Measurements from ENCODE around the gene ADK. TPM values are rescaled to one million over a fixed set of nuclear protein-coding genes. Genes with fewer than 3 reads are reported as not detected.
"Not testable (repeated sequence)": the region's sequence is repeated elsewhere in the genome, so short reads cannot be mapped to it uniquely, and the experiment has no call there.

ADK gene
- total RNA-seq, 2 donors from 2014 or later = 34.7 to 36.8 TPM

DNA sequence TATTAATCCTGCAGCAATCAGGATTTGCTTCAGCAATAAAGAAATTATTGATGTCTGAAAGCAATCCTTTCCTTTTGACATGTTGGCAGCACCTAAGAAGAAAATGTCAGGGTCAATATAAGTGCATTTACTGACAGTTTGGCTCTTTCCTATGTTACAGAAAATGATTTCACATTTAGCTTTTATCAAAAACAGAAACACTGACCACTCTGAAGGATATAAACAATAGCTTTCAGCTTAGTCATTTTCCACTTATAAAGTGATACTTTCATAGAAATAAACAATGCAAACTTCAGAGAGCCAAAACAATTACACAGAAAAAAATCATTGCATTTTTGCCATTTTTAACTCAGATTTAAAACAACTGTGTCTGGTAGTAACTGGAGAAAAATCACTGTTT lies 349.8 kb downstream of the ADK start:
- no peak for ATAC-seq
- no peaks in the 10 kb centered on the region for H3K27me3 Mint-ChIP-seq
- H3K36me3 Mint-ChIP-seq (ENCODE audit: low read depth) = peaks cover 3% of the 10 kb centered on the region
- H3K4me1 Mint-ChIP-seq = peaks cover 6% of the 10 kb centered on the region
- DNase-seq = no peak
- H3K4me3 Mint-ChIP-seq = no peak overlapping the region
- H3K27ac Mint-ChIP-seq = no peak overlapping the region
- peaks cover 3% of the 10 kb centered on the region for H3K9me3 ChIP-seq (ENCODE audit: control insufficient read depth, low read length, poor library complexity, severe bottlenecking)

DNA sequence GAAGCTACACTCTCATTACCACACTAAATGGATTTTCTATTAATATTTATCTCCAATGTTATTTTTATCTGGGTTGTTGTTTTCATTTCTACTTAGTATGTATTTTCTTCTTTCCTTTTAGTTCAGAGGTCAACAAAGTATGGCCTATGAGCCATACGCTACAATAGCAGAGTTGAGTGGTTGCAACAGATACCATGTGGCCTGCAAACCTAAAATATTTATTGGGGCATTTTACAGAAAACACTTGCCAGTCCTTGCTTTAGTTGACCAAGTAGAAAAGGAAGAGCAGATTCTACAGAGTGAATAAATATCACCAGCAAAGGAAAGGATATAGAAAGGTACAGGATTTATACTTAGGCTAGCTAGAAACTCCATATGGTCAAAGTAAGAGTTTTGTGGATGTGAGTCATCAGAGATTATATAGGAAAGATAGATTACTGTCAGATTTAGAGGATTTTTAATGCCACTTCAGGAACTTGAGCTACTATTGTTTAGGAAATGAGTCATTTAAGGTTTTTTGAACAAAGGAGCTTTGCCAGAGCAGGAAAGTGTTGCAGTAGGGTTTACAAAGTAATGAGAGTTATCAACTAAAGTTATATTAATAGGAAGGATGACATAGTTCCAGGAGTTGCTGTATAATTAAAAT lies 352.1 kb downstream of the ADK start:
- no peak for DNase-seq
- Mint-ChIP-seq H3K4me3 (no peak overlapping the region), H3K27me3 (no peaks in the 10 kb centered on the region), H3K27ac (no peak overlapping the region), H3K36me3 (ENCODE audit: low read depth) (peaks cover 3% of the 10 kb centered on the region), H3K4me1 (peaks cover 6% of the 10 kb centered on the region)
- no peak for ATAC-seq
- H3K9me3 ChIP-seq (ENCODE audit: control insufficient read depth, low read length, poor library complexity, severe bottlenecking) = peaks cover 3% of the 10 kb centered on the region

DNA sequence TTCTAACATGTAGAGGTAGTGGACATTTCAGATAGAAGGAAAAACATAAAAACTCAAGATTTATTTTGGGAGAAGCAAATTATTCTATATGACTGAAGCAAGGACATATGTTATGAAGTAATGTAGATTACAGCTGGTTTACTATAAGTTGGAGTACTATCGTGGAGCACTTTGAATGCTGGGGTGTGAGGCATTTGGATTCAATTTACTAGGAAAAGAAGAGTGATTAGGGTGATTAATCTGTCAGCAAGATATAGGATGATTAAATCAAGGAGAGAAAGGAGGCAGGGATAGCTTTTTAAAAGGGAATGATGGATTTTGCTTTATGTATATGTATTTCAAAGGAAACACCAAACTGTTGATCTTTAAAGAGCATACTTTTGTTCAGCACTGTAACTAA lies 356.9 kb downstream of the ADK start:
- DNase-seq = no peak
- Mint-ChIP-seq H3K4me3 (no peak overlapping the region), H3K36me3 (ENCODE audit: low read depth) (peaks cover 5% of the 10 kb centered on the region), H3K4me1 (peaks cover 4% of the 10 kb centered on the region), H3K27me3 (no peaks in the 10 kb centered on the region), H3K27ac (no peak overlapping the region)
- ATAC-seq = no peak
- no peaks in the 10 kb centered on the region for H3K9me3 ChIP-seq (ENCODE audit: control insufficient read depth, low read length, poor library complexity, severe bottlenecking)

DNA sequence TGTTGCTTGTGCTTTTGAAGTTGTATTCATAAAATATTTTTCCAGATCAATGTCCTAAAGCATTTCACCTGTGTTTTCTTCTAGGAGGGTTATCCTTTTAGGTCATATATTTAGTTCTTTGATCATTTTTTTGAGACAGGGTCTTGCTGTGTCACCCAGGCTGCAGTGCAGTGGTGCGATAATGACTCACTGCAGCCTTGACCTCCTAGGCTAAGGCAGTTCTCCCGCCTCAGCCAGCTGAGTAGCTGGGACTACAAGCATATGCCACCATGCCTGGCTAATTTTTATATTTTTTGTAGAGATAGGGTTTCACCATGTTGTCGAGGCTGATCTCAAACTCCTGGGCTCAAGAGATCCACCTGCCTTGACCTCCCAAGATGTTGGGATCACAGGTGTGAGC lies 359.6 kb downstream of the ADK start:
- DNase-seq (no peak), ATAC-seq (no peak)
- no peaks in the 10 kb centered on the region for H3K4me1 Mint-ChIP-seq
- no peak overlapping the region for H3K27ac Mint-ChIP-seq
- peaks cover 9% of the 10 kb centered on the region for H3K9me3 ChIP-seq (ENCODE audit: control insufficient read depth, low read length, poor library complexity, severe bottlenecking)
- H3K27me3 Mint-ChIP-seq = no peaks in the 10 kb centered on the region
- H3K36me3 Mint-ChIP-seq (ENCODE audit: low read depth) = peaks cover 4% of the 10 kb centered on the region
- no peak overlapping the region for H3K4me3 Mint-ChIP-seq

DNA sequence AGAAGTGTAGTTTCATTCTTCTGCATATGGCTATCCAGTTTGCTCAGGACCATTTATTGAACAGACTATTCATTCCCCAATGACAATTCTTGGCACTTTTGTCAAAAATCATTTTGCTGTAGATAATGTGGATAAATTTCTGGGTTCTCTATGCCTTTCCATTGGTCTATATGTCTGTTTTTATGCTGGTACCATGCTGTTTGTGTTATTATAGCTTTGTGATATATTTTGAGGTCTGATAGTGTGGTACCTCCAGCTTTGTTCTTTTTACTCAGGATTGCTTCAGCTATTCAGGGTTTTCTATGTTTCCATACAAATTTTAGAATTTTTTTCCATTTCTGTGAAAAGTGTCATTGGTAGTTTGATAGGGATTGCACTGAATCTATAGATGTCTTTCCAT lies 360.0 kb downstream of the ADK start:
- H3K9me3 ChIP-seq (ENCODE audit: control insufficient read depth, low read length, poor library complexity, severe bottlenecking) = peaks cover 9% of the 10 kb centered on the region
- ATAC-seq = no peak
- H3K36me3 Mint-ChIP-seq (ENCODE audit: low read depth) = peaks cover 4% of the 10 kb centered on the region

DNA sequence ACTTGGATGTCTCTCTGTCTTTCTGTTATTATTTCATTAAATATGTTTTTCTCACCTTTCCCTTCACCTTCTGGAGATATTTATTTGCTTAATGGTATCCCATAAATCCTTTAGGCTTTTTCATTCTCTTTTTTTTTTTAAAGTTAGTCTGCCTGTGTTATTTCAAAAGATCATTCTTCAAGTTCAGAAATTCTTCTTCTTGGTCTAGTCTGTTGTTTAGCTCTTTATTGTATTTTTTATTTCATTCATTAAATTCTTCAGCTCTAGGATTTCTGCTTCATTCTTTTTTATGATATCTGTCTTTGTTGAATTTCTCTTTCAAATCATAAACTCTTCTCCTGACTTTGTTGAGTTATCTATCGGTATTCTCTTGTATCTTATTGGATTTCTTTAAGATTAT lies 363.3 kb downstream of the ADK start:
- Mint-ChIP-seq H3K36me3 (ENCODE audit: low read depth) (peaks cover 2% of the 10 kb centered on the region), H3K4me3 (no peak overlapping the region), H3K27me3 (no peaks in the 10 kb centered on the region), H3K27ac (no peak overlapping the region), H3K4me1 (no peaks in the 10 kb centered on the region)
- ATAC-seq = no peak
- DNase-seq = no peak
- peaks cover 9% of the 10 kb centered on the region for H3K9me3 ChIP-seq (ENCODE audit: control insufficient read depth, low read length, poor library complexity, severe bottlenecking)

More for the DNA sequence above, 360.0 kb downstream of the ADK start:
- no peak overlapping the region for H3K4me3 Mint-ChIP-seq
- no peak for DNase-seq
- no peaks in the 10 kb centered on the region for H3K4me1 Mint-ChIP-seq
- no peak overlapping the region for H3K27ac Mint-ChIP-seq
- H3K27me3 Mint-ChIP-seq = no peaks in the 10 kb centered on the region

DNA sequence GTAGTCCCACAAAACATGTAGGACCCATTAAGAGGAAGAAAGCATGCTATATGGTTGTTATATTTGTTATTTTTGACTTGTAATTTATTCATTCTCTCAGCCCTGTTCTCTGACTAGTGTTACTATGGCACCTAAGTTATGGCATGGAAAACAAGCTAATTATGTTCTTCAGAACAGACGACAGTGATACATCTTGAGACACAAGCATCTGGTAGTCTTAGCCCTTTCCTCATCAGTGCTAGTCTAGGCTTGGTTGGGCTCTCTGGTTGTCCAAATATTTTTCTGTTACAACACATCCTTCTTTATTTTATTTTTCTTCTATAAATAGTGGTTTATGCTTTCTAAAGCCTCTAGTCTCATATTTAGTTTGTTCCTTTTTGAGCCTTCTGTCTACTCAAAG lies 367.0 kb downstream of the ADK start:
- Mint-ChIP-seq H3K4me3 (no peak overlapping the region), H3K27me3 (no peaks in the 10 kb centered on the region), H3K36me3 (ENCODE audit: low read depth) (peaks cover 2% of the 10 kb centered on the region), H3K27ac (no peak overlapping the region), H3K4me1 (no peaks in the 10 kb centered on the region)
- DNase-seq (no peak), ATAC-seq (no peak)
- peaks cover 9% of the 10 kb centered on the region for H3K9me3 ChIP-seq (ENCODE audit: control insufficient read depth, low read length, poor library complexity, severe bottlenecking)

DNA sequence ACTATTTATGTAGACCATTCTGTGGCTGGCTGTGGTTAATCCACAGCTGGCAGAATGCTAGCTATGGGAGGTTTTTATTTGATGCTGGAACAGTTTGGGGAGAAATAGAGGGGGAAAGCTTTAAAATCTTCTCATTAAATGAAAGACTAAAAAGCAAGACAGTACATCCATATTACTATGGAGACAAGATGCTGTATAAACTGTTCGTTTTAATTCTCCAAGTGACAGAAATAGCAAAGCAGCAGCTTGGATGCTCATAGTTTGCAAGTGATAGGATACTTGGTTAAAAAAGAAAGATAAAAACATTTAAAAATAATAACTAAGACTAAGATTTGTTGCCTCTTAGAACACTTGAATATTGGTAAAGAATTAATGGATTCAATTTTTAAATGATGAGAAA lies 370.5 kb downstream of the ADK start:
- no peak for ATAC-seq
- H3K36me3 Mint-ChIP-seq (ENCODE audit: low read depth) = peaks cover 2% of the 10 kb centered on the region

DNA sequence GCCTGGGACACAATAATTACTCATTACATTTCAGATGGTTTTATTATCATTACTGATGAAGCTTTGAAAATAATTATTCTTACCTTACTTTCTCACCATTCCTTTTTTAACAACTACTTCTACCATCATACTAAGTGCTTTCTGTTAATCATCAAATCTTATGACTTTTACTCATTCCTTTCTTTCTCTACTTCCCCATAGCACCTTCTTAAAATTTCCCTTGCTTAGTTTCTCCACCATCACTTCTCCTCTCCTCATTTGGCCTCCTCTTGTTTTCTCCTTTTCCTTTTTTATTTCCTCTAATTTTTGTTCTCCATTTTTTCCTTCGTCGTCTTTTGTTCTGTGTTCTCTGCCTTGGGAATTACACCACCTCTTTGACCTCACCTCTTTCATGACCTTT lies 372.2 kb downstream of the ADK start:
- ATAC-seq (no peak), DNase-seq (no peak)
- no peaks in the 10 kb centered on the region for H3K4me1 Mint-ChIP-seq
- peaks cover 2% of the 10 kb centered on the region for H3K36me3 Mint-ChIP-seq (ENCODE audit: low read depth)
- no peaks in the 10 kb centered on the region for H3K27me3 Mint-ChIP-seq
- no peak overlapping the region for H3K4me3 Mint-ChIP-seq
- no peak overlapping the region for H3K27ac Mint-ChIP-seq
- no peaks in the 10 kb centered on the region for H3K9me3 ChIP-seq (ENCODE audit: control insufficient read depth, low read length, poor library complexity, severe bottlenecking)

More for the DNA sequence above, 370.5 kb downstream of the ADK start:
- Mint-ChIP-seq H3K4me1 (no peaks in the 10 kb centered on the region), H3K27ac (no peak overlapping the region), H3K27me3 (no peaks in the 10 kb centered on the region), H3K4me3 (no peak overlapping the region)
- no peak for DNase-seq
- H3K9me3 ChIP-seq (ENCODE audit: control insufficient read depth, low read length, poor library complexity, severe bottlenecking) = no peaks in the 10 kb centered on the region

DNA sequence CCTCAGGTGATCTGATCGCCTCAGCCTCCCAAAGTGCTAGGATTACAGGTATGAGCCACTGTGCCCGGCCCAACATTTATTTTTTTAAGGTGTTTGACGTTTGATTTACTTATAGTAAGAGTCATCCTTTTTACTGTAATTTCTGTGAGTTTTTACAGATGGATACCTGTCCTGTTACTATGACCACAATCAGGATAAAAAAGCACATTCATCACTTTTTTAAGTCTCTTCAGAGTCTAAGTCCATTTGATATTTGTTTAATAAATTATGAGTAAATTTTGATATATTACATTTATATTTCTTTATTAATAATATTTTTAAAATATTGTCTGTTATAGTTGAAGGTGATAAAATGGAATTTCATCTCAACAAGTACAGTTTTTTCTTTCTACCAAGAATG lies 374.9 kb downstream of the ADK start:
- ATAC-seq (no peak), DNase-seq (no peak)
- no peaks in the 10 kb centered on the region for H3K9me3 ChIP-seq (ENCODE audit: control insufficient read depth, low read length, poor library complexity, severe bottlenecking)
- H3K27me3 Mint-ChIP-seq = no peaks in the 10 kb centered on the region
- no peak overlapping the region for H3K27ac Mint-ChIP-seq
- H3K4me3 Mint-ChIP-seq = no peak overlapping the region
- H3K4me1 Mint-ChIP-seq = no peaks in the 10 kb centered on the region
- H3K36me3 Mint-ChIP-seq (ENCODE audit: low read depth) = peaks cover 2% of the 10 kb centered on the region

DNA sequence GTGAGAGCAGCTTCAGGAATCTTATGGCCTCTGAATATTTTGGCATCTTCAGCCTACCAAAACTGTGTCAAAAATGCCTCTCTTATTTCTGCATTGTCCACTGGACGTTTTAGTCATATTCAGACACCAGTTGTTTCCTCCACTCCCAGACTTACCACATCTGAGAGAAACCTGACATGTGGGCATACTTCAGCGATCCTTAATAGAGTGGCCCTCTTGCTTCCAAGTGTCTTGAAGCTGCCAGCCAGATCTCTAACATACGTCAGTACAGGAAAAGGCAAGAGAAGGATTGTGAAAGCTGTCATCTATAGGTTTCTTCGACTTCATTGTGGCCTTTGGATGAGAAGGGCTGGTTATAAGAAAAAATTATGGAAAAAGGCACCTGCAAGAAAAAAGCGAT lies 376.6 kb downstream of the ADK start:
- not testable (repeated sequence) for H3K9me3 ChIP-seq (ENCODE audit: control insufficient read depth, low read length, poor library complexity, severe bottlenecking); ATAC-seq; DNase-seq; H3K4me3 Mint-ChIP-seq; H3K27me3 Mint-ChIP-seq; H3K27ac Mint-ChIP-seq; H3K4me1 Mint-ChIP-seq; H3K36me3 Mint-ChIP-seq (ENCODE audit: low read depth)

DNA sequence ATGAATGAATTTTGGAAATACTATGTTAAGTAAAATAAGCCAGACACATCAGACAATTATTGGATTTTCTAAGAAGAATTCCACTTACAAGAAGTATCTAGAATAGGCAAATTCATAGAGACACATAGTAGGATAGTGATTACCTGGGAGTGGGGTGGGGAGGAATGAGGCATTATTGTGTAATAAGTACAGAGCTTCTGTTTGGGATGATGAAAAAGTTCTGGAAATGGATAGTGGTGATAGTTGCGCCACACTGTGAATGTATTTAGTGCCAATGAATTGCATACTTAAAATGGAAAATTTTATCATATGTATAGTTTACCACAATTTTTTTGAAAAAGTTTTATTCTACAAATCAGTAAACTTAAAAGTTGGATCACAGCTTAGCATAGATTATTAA lies 378.2 kb downstream of the ADK start:
- DNase-seq (no peak), ATAC-seq (no peak)

DNA sequence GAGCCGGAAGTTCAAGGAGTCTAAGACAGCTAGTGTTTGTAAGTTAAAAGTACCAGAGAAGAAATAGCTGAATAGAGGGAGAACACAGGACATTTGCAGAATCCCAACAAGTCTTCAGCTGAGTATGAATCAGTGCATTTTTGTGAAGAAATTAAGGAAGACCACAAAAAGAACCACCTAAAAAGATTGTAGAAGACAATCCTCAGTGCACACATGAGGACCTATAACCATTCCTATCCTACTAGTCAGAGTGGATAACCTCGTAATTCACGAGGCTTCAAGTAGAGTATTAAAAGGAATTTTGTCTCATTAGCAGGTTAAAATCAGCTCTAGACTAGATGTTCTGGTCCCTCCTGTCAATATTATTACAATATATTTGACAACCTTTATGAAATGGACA lies 380.0 kb downstream of the ADK start:
- no peaks in the 10 kb centered on the region for H3K9me3 ChIP-seq (ENCODE audit: control insufficient read depth, low read length, poor library complexity, severe bottlenecking)
- DNase-seq (no peak), ATAC-seq (no peak)
- H3K36me3 Mint-ChIP-seq (ENCODE audit: low read depth) = no peaks in the 10 kb centered on the region
- no peak overlapping the region for H3K27ac Mint-ChIP-seq
- H3K4me3 Mint-ChIP-seq = no peak overlapping the region
- no peaks in the 10 kb centered on the region for H3K4me1 Mint-ChIP-seq
- no peaks in the 10 kb centered on the region for H3K27me3 Mint-ChIP-seq

More for the DNA sequence above, 378.2 kb downstream of the ADK start:
- Mint-ChIP-seq H3K4me3 (no peak overlapping the region), H3K27ac (no peak overlapping the region), H3K36me3 (ENCODE audit: low read depth) (no peaks in the 10 kb centered on the region), H3K27me3 (no peaks in the 10 kb centered on the region), H3K4me1 (no peaks in the 10 kb centered on the region)
- no peaks in the 10 kb centered on the region for H3K9me3 ChIP-seq (ENCODE audit: control insufficient read depth, low read length, poor library complexity, severe bottlenecking)

DNA sequence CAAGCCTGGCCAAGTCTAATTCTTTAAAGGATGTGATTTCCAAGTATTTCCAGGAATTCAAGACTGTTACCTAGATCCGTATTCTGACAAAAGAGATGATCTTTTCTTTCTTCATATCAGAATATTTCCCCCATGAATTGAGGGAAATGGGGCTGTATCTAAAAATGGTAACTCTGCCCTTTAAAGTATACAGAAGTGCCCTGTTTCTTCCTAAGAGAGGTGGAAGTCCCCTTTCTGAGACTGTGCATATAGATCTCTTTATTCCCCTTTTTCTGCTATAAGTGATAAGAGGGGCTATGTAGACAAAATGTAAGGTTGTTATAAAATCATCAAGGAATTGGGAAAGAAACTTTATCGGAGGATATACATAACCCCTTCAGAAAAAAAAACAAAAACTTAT lies 388.3 kb downstream of the ADK start:
- no peak overlapping the region for H3K27ac Mint-ChIP-seq
- peaks cover 8% of the 10 kb centered on the region for H3K4me1 Mint-ChIP-seq
- H3K36me3 Mint-ChIP-seq (ENCODE audit: low read depth) = peaks cover 2% of the 10 kb centered on the region
- H3K4me3 Mint-ChIP-seq = no peak overlapping the region
- H3K27me3 Mint-ChIP-seq = no peaks in the 10 kb centered on the region
- DNase-seq (no peak), ATAC-seq (no peak)
- no peaks in the 10 kb centered on the region for H3K9me3 ChIP-seq (ENCODE audit: control insufficient read depth, low read length, poor library complexity, severe bottlenecking)

Data from T-helper 17 cell (primary cell).